AG04450 (cell line): ENCODE data around the gene LAMTOR4. TPM values are rescaled to one million over a fixed set of nuclear protein-coding genes. Genes with fewer than 3 reads are reported as not detected.

ENCODE experiments used
- CTCF ChIA-PET: fragments of 300-600, 350-600 bp; formaldehyde crosslinking; extraction: SDS; loops from one replicate; lab custom pipeline; 2022; ENCODE audit warnings: antibody characterized with exemption, inconsistent platforms; lab: Charles Lee
- POLR2A ChIA-PET: fragments of 350-600 bp; formaldehyde crosslinking; extraction: SDS; loops from one replicate; lab custom pipeline; 2021; ENCODE audit warnings: antibody characterized with exemption, inconsistent platforms; lab: Yijun Ruan, JAX
- DNase-seq: peaks from one replicate; pipeline ENCODE4 v3.0.0-alpha.2; 2011; ENCODE audit warnings: low read depth, low spot score
- H3K27ac ChIP-seq: one replicate; pipeline ENCODE4 v1.5.1; 2012; ENCODE audit warnings: low read depth, low read length, control low read depth
- H3K27me3 ChIP-seq: one replicate; pipeline ENCODE4 v1.6.0; 2012; ENCODE audit warnings: low read length; ENCODE audit not compliant: control insufficient read depth, insufficient read depth
- H3K4me3 ChIP-seq: 2 replicates; pipeline ENCODE4 v1.5.1; 2011; ENCODE audit warnings: mild to moderate bottlenecking, low read depth, low read length, control low read depth
- H3K9me3 ChIP-seq: 2 replicates; pipeline ENCODE4 v1.5.1; 2012; ENCODE audit warnings: low read length; ENCODE audit not compliant: control insufficient read depth, insufficient read depth
- CTCF ChIP-seq: IDR thresholded peaks from 2 replicates; pipeline ENCODE4 v1.5.1; 2011; ENCODE audit warnings: low read depth, low read length, control low read depth, inconsistent platforms
- polyA plus RNA-seq: library from polyadenylated mRNA; depleted of rRNA; stranded (reverse); fragments of >200 nt; gene quantifications from 2 replicates; pipeline ENCODE4 v1.2.3, GENCODE V29; 2011

LAMTOR4 gene
- polyA plus RNA-seq, 1 experiment = 122 TPM

- POLR2A ChIA-PET = no interaction called here
- Histone ChIP-seq H3K27me3 (peaks cover 2% of the 10 kb centered on the region), H3K27ac (no peak overlapping the region), H3K4me3 (no peak overlapping the region), H3K9me3 (no peaks in the 10 kb centered on the region)
- CTCF ChIA-PET = no interaction called here
- TF ChIP-seq CTCF = no peak
- no peak for DNase-seq
Measured at GRCh38 chr7:100171087-100171681, 22.5 kb downstream of the LAMTOR4 start.

GRCh38 chr7:100171840-100172239, 23.1 kb downstream of the LAMTOR4 start:
- Histone ChIP-seq H3K27me3 (peaks cover 2% of the 10 kb centered on the region), H3K4me3 (no peak overlapping the region), H3K27ac (no peak overlapping the region), H3K9me3 (no peaks in the 10 kb centered on the region)
- TF ChIP-seq CTCF = no peak
- DNase-seq = no peak
- ChIA-PET POLR2A (no interaction called here), CTCF (interaction anchor here (1.1 kb wide), 1 partner anchor 39 kb away, joined by 3 read pairs; no protein-coding TSS in a partner anchor)

GRCh38 chr7:100173806-100174495, 25.2 kb downstream of the LAMTOR4 start:
- CTCF ChIA-PET = interaction anchor here (0.6 kb wide), 1 partner anchor 40 kb away, joined by 3 read pairs; no protein-coding TSS in a partner anchor
- H3K9me3 ChIP-seq = peaks cover 6% of the 10 kb centered on the region
- no peak overlapping the region for H3K4me3 ChIP-seq
- POLR2A ChIA-PET = no interaction called here
- H3K27ac ChIP-seq = no peak overlapping the region
- no peak for DNase-seq
- no peaks in the 10 kb centered on the region for H3K27me3 ChIP-seq
- no peak for TF ChIP-seq CTCF

GRCh38 chr7:100174582-100174981, 25.9 kb downstream of the LAMTOR4 start:
- ChIA-PET CTCF (no interaction called here), POLR2A (no interaction called here)
- no peaks in the 10 kb centered on the region for H3K27me3 ChIP-seq
- H3K4me3 ChIP-seq = no peak overlapping the region
- no peak for TF ChIP-seq CTCF
- DNase-seq = no peak
- peaks cover 6% of the 10 kb centered on the region for H3K9me3 ChIP-seq
- no peak overlapping the region for H3K27ac ChIP-seq

GRCh38 chr7:100175296-100175935, 26.7 kb downstream of the LAMTOR4 start:
- ChIA-PET CTCF (interaction anchor here (3.4 kb wide), 1 partner anchor 14 kb away, joined by 20 read pairs; no protein-coding TSS in a partner anchor), POLR2A (no interaction called here)
- peaks cover 6% of the 10 kb centered on the region for H3K9me3 ChIP-seq
- H3K4me3 ChIP-seq = no peak overlapping the region
- no peaks in the 10 kb centered on the region for H3K27me3 ChIP-seq
- DNase-seq = no peak
- no peak overlapping the region for H3K27ac ChIP-seq
- TF ChIP-seq CTCF = no peak
